Brain pericyte (primary cell): ENCODE data around the gene NIN.
A peak's percentile ranks its signal among the peaks of the same experiment; 100 is the strongest.

Source experiments
- DNase-seq: peaks from one replicate; pipeline ENCODE4 v3.0.0-alpha.2; 2012; ENCODE audit warnings: low read depth, low spot score

Gene NIN, protein sequence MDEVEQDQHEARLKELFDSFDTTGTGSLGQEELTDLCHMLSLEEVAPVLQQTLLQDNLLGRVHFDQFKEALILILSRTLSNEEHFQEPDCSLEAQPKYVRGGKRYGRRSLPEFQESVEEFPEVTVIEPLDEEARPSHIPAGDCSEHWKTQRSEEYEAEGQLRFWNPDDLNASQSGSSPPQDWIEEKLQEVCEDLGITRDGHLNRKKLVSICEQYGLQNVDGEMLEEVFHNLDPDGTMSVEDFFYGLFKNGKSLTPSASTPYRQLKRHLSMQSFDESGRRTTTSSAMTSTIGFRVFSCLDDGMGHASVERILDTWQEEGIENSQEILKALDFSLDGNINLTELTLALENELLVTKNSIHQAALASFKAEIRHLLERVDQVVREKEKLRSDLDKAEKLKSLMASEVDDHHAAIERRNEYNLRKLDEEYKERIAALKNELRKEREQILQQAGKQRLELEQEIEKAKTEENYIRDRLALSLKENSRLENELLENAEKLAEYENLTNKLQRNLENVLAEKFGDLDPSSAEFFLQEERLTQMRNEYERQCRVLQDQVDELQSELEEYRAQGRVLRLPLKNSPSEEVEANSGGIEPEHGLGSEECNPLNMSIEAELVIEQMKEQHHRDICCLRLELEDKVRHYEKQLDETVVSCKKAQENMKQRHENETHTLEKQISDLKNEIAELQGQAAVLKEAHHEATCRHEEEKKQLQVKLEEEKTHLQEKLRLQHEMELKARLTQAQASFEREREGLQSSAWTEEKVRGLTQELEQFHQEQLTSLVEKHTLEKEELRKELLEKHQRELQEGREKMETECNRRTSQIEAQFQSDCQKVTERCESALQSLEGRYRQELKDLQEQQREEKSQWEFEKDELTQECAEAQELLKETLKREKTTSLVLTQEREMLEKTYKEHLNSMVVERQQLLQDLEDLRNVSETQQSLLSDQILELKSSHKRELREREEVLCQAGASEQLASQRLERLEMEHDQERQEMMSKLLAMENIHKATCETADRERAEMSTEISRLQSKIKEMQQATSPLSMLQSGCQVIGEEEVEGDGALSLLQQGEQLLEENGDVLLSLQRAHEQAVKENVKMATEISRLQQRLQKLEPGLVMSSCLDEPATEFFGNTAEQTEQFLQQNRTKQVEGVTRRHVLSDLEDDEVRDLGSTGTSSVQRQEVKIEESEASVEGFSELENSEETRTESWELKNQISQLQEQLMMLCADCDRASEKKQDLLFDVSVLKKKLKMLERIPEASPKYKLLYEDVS (N-terminal part only)

GRCh38 chr14:50830932-50831725 lies at the start of gene NIN:
TSS of gene NIN (minus strand) at chr14:50831162. CDS start at chr14:50822056, 9,106 bp downstream.
- DNase-seq = no peak

- peak; percentile 47 for DNase-seq
Observed at GRCh38 chr14:50875359-50876070, 44.6 kb upstream of the NIN start.

GRCh38 chr14:50874757-50875156 lies 43.8 kb upstream of the NIN start:
- DNase-seq = no peak

DNA sequence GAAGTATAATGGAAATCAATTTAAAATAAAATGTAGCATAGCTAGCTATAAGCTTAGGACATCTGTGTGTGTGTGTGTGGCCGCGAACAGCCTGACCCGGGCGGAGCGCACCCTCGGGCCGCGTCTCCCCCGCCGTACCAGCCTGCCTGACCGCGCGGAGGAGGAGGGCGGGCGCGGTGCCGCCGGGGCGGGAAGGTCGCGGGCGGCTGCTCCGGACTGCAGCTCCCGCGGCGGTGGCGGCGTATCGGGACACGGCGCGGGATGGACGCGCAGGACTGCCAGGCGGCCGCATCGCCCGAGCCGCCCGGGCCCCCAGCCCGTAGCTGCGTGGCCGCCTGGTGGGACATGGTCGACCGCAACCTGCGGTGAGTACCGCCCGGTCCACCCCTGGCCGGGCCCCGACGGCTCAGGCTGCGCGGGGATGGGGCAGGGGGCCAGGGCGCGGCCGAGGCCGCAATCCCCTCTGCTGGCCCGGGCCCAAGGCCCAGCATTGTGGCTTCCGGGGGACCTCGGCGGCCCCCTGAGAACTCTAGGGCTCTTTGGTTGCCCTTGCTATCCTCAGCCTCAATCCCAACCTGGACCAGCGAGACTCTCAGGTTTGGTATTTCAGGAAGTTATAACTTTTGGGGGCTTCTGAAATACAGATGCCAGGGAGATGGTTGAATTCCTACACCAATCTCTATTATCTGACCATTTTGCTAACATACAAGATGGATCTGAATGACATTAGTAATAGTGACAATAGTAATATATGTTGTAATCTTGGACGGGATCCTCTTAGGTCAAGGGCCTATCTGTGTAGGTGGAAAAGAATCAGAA lies 41.2 kb upstream of the NIN start, which contains the start of gene ABHD12B:
Gene ABHD12B (plus strand): TSS at position 140 of the 819 bp plus-strand sequence. CDS start 122 bp downstream, at position 262.
- no peak for DNase-seq

DNA sequence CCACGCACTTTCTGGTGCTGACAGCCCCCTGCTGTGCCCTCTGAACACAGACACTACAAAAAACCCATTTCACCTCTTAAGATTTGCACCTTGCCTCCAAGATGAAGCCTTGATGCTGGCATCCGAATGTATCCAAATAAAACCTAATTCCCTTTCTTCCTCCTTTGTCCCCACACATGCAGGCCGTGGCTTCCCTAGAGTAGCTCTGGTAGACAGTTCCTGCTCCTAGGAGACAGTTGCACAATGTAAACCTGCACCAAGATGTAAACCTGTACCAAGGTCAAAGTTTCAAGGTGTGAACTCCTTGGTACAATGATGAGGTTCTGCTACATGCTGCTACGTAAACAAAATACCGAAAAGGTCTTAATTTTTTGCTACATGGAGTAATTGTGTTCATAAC lies 40.3 kb upstream of the NIN start:
- no peak for DNase-seq

DNA sequence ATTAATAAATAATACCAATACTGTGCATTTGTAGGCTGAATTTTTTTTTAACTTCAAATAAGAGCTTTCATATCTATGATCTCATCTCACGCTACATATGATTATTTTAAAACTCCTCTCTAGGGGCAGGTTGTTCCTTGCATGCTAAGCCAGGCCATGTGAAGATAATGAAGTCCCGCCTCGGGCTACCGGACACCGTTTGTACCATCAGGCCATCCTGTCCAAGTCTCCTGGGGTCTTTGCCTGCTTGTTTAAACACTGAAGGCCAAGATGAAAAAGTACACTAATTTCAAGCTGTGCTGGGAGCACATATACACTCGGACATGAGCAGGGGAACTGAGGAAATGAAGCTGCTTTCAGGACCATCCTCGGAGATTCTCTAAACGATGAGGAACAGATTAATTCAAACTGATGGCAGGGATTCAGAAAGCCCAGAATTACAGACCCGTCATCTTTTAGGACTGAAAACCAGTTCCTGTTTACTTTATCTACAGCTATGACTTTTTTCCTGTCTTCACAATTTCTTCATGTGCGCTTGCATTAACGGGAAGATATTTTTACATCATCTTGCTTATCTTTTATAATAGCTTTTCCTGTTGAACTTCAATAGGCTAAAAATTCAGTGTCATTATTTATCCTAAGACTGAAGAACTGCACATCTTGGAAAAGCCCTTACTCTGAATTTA lies 34.6 kb upstream of the NIN start:
- DNase-seq = no peak

DNA sequence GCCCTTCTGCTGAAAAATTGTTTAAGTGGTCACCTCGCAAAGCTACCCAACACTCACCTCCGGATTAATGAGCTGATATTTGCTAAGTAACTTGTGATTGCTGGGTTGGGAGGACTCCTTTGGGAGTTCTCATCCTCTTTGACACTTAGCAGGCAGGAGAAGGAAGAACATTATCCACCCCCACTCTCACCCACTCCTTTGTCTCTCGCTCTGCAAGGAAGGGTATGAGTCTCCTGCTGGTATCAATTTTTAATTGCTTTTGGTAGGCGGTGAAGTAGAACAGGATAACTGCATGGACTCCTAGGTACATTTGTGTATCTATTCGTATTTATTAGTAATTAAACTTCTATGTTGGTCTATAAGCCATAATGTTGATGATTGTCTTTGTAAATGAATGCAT lies 34.0 kb upstream of the NIN start:
- no peak for DNase-seq

GRCh38 chr14:50864237-50864636 lies 33.3 kb upstream of the NIN start:
- no peak for DNase-seq

DNA sequence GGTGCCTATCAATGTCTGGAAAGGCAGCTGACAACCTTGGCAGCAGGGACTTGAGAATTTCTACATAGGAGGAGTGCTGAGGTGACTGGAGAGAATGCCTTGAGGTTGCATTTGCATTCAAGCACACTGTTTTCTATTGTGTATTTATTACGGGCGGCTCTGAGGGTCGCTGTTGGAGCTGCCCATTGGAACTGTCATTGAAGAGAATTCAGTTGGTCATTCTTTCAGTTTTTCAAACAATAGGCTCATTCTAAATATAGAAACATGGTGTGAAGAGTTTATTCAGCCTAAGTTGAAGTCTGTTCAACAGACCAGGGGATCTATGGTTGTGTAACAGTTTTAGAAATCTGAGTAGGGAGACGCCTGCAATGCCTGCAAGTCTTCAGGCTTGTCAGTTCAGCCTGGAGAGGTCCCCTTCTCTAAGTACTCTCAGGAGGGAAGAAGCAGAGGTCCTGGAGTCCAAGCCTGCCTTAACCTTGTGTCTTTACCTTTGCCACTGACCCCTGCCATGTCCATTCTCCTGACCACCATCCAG lies 31.1 kb upstream of the NIN start:
- no peak for DNase-seq

DNA sequence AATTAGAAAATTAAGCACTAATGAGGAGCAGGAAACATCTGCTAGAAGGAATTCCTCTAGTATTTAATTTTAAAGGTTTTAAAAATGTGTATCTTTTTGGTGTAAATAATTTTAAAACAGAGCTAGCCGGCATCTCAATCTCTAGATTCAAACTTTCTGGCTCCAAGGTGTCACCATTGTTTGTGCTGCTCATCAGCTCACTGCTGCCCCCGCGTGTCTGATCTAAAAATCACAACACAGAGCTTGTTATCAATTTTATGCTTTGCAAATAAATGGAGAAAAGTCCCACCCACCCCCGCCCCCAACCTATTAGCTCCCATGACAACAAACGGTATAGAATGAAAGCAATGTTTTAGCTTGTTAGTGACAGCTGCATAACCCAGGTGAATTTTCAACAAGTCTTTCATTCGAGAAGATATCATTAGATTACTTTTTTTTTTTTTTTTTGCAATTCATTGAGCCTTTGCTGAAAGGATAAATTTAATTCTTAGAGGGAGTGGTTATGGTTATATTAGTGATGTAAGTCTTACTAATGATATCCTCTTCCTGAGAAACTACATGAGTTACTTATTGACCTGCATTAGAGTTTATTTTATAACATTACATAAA lies 29.6 kb upstream of the NIN start:
- no peak for DNase-seq

DNA sequence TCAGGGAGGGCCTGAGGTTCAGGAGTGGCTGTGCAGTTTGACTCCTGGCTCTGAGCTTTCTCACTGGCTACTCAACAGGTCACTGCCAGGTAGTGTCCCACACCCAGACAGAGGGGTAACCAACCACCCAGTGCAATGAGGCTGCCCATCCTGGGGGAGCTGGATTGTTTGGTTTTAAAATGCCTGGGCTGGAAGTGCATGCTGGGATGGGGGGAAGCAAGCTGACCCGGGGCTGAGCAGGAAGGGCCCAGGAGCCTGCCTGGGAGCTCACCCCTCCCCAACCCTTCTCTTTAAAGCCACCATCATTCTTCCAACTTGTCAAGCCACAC lies 28.3 kb upstream of the NIN start:
- DNase-seq = no peak

- DNase-seq = no peak
Observed at GRCh38 chr14:50856660-50857059, 25.7 kb upstream of the NIN start.

- no peak for DNase-seq
Observed at GRCh38 chr14:50855558-50855957, 24.6 kb upstream of the NIN start.

DNA sequence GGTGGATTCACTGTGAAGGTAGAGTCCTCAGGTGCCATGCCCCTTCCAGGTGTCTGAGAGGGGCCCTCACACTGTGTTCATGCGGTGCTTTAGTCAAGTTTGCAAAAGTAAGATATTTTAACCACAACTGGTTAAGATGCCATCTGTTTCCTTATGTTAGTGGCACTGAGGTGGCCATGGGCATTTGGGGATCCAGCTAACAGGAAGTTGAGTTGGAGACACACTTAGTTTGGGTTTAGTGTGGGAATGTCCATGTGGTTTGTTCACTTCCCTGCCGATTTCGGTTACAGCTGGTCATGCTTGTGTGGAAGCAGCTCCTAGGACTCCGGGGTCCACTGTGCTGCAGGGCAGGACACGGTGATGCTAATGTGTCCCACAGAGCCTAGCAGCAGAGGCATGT lies 23.6 kb upstream of the NIN start:
- no peak for DNase-seq

DNA sequence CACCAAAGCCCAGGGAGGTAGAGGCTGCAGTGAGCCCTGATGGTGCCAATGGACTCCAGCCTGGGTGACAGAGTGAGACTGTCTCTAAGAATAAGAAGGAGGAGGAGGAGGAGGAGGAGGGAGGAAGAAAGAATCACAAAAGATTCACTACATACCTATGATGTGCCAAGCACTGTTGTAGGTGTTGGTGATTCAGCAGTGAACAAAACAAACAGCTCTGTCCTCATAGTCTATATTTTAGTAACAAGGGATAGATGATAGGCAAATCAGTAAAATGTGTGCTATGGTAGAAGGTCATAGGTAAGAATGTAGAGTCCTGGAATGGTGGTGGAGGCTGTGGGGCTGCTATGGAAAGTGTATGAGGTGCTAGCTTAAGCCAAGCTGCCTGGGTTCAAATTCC lies 22.9 kb upstream of the NIN start:
- no peak for DNase-seq

- DNase-seq = no peak
Observed at GRCh38 chr14:50846226-50846880, 15.4 kb upstream of the NIN start.

- DNase-seq = no peak
Observed at GRCh38 chr14:50845166-50845565, 14.2 kb upstream of the NIN start.

GRCh38 chr14:50844391-50844790 lies 13.4 kb upstream of the NIN start:
- no peak for DNase-seq
